LHCN-M2 (cell line): Measurements from ENCODE around the gene ULK4. TPM values are rescaled to one million over a fixed set of nuclear protein-coding genes. Genes with fewer than 3 reads are reported as not detected.
"Not testable (repeated sequence)": the region's sequence is repeated elsewhere in the genome, so short reads cannot be mapped to it uniquely, and the experiment has no call there.

ENCODE experiments used
- DNase-seq: peaks from one replicate; pipeline ENCODE4 v3.0.0-alpha.2; 2012; ENCODE audit warnings: low read depth
- total RNA-seq: library from RNA; depleted of rRNA; stranded (reverse); fragments of >200 nt; gene quantifications from 2 replicates; pipeline ENCODE4 v1.2.3, GENCODE V29; 2014

Gene ULK4
- total RNA-seq, 1 experiment from 2014 or later, result 7.0 TPM

DNA sequence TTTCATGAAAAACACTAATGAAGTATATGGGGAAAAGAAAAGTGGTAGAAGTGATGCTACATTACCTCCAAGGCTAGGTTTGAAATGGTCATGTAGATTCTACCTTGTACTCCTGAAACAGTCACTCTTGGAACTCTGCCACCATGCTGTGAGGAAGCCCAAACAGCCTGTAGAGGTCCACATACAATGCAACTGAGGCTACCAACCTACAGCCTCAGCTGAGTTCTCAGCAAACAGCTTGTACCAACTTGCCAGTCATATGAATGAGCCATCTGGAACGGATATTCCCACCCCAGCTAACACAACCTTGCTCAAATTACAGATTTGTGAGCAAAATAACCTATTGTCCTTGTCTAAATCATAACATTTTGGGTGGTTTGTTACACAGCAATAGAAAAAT lies 193.5 kb downstream of the ULK4 start:
- no peak for DNase-seq

DNA sequence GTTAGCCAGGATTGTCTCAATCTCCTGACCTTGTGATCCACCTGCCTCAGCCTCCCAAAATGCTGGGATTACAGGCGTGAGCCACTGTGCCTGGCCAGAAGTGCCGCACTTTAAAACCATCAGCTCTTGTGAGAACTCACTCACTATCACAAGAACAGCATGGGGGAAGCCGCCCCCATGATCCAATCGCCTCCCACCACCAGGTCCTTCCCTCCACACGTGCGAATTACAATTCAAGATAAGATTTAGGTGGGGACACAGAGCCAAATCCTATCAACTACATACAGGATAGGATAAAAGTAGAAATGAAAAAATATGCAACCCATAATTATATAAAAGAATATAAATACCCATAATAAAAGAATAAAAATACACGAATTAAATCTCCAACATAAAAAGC lies 199.0 kb downstream of the ULK4 start:
- DNase-seq, result not testable (repeated sequence)

DNA sequence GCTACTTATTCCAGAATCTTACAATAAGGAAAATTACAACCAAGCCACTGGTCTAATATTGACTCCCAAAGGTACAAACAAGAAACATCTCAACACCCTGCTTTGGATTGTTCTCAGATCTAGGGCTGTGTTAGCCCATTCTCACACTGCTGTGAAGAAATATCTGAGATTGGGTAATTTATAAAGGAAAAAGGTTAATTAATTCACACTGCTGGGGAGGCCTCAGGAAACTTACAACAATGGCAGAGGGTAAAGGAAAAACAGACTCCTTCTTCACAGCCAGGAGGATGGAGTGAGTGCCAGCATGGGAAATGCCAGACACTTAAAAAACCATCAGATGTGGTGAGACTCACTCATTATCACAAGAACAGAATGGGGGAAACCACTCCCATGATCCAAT lies 208.3 kb downstream of the ULK4 start:
- DNase-seq, result no peak

DNA sequence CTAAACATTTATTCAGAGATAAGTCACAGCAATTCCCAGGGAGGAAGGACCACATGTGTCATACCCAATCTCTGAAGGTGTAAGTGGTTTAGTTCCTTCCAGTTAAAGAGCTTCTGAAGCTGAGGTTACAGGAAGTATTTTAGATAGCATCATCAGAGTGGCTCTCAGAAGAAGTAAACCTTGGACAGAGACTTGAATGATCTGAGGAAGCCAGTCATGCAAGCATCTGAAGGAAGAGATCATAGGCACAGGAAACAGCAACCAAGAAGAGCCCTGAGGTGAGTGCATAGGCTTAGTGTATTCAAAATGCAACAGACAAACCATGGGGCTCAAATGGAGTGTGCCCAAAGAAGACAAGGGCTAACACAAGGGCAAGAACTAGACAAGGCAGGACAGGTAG lies 210.3 kb downstream of the ULK4 start:
- DNase-seq, result no peak

DNA sequence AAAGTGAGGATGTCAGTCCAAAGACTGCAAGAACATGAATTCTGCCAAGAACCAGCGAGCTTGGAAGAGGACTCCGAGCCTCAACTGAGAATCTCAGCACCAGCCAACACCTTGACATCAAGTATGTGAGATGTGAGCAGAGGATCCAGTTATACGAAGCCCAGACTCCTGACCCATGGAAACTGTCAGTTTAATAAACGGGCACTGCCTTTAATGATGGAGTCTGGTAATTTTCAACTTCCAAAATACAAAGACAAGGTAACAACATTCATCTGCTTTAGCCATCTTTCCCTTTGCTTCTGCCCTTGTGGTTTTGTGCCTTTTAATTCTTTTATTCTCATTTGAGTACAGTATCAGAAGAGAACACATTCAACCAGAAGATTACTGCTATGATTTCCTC lies 211.9 kb downstream of the ULK4 start:
- no peak for DNase-seq

DNA sequence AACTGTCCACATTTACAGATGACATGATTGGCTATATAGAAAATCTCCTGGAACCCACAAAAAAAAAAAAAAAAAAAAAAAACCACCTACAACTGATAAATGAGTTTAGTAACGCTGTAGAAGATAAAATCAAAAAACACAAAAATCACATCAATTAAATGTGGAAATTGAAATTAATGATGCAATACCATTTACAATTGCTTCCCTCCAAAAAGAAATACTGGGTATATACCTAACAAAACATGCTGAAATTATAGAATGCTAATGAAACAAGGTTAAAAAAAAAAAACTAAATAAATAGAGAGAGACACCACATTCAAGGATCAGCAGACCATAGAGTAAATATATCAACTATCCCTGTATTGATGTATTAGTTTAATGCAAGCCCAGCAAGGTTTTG lies 215.7 kb downstream of the ULK4 start:
- no peak for DNase-seq

DNA sequence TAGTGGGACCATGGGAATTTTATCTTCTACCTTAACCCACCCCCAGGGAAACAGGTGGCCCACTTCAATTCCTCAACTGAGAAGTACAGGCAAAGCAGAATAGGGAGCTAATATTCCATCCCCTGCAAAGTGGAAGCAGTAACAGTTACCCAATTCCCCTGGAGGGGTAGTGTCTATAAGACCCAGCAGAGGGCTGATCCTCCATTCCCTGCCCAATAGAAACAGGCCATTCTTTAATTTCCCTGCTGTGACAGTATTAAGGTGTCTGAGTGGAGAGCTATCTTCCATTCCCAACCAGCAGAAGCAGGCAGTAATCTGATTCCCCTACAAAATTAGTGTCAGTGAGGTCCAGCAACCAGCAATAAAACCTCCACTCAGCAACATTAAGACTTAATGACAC lies 219.8 kb downstream of the ULK4 start:
- DNase-seq, result no peak

DNA sequence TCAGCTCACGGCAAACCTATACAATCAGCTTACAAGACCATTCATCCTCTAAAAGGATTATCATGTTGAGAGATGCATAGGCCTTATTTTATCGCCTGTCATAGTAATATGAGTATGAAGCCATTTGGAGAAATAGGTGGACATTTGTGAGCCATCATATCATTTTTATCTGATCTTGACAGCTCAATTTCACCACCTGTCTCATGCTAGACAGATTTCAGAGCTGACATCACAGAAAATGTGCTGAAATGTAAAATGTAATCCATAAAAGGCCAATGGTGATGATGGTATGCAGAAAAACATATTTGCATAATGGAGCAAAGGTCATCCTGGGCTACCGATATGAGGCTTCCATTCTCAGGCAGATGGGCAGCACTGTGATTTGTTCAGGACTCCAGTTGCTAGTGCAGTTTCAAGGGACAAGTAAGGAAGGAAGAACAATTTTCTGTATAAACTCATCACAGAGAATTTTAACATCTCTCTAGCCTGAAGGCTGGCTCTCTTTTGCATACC lies 221.5 kb downstream of the ULK4 start:
- no peak for DNase-seq

DNA sequence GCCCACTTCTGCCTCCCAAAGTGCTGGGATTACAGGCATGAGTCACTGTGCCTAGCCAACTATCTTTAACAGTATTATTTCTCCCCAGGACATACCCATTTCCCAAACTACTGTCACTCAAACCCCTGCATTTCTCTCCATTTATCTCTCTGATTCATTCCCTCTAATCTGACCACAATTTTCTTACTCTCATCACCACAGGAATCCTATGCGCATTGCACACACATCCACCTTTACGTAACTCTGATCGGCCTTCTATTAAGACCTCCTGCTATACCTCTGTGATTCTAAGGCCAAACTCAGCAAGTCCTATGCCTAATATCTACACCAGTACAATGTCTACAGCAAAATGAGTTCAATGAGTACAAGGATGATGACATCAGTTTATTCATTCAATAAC lies 235.0 kb downstream of the ULK4 start:
- DNase-seq, result no peak

DNA sequence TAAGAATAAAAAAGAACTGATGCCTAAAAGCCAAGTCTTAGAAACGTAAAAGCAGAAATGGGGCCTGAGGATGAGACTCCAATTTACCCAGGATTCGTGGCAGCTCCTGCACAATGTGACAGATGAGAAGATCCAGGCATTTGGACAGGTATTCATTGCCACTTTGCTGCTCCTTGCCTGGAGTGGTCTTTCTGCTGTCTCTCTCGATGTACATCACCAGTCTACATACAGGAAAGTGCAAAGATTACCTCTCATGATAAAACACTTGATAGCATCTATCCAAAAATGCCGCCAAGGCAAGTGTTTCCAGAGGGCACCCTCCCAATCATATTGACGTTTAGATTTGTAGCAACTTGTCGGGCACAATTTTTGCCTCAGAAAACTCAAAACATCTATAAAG lies 244.3 kb downstream of the ULK4 start:
- DNase-seq, result no peak

DNA sequence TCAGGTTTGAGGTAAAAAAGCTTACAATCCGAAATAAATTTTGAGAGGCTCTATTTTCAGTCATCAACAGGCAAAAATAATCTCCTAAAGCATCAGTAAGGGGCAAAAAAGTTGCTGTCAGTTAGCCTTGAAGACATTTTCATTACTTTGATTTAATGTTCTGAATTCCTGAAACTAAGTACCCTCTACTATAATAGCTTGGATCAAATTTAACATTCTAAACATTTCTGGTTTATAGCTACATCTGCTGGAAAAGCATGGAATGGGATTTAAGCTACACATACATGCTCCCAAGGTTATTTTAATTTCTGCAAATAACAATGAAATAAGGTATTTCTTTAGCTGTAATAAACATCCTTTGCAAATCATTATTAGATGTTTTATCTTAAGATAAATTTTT lies 245.4 kb downstream of the ULK4 start:
- peak; percentile 32 for DNase-seq

DNA sequence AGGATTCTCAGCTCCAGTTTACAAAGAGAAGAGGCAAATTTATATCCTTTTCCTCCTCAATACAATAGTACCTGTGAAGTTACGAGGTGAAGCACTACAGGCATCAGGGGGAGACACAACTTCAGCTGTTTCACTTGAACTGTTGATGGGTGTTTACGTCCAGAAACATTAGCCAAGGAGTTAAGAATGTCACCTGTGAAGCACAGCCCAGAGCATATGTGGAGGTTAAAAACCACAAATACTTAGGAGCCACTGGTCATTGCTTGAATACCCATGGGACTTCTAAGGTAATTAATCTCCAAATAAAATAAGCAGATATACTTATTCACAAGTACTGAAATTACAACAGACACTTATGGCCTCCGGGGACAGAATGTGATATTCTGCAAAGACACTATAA lies 246.5 kb downstream of the ULK4 start:
- DNase-seq, result no peak

DNA sequence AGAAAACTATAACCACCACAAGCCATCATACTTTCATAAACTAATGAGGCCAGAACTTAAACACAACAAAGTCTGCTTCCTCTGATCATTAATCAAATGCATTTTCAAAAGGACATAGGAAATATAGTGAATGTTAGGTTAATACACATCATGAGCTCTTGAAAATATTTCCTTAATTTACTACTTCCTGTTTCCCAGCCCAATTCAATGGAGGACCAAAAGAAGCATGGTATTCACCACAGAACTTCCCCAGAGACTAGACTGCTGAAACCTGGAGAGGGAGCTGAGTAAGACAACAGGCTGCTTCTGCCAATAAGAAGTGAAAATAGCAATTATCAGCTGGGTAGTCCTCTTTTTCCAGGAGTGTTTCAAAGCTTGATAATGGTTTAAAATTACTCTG lies 250.3 kb downstream of the ULK4 start:
- peak; percentile 73 for DNase-seq

DNA sequence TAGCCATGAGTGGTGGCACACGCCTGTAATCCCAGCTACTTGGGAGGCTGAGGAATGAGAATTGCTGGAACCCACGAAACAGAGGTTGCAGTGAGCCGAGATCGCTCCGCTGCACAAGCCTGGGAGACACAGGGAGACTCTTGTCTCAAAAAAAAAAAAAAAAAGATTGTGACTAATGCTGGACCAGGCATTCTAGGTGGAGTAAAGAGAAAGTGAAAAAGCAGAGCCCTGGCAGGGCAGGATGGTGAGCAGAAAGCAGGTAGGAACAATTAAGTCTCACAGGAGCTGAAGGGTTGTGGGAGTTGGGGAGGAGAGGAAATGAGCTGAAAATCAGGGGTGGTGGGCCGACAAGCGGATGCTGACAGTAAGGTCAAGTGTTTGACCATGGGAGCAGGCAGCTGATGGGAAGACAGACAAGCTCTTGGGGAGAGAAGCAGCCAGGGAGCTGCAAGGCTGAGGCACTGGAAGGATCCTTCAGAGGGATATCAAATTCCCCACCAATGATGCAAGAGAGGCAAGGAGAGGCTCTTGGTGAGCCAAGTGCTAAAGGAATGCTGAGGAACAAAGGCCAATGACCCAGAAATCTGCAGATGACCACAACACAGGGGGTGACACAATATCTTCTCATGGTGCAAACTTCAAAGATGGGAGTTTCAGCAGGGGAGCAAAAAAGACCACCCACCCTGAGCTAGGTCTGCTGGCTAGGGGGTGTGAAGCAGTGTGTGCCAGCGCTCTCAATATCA lies 251.1 kb downstream of the ULK4 start:
- peak; percentile 86 for DNase-seq

DNA sequence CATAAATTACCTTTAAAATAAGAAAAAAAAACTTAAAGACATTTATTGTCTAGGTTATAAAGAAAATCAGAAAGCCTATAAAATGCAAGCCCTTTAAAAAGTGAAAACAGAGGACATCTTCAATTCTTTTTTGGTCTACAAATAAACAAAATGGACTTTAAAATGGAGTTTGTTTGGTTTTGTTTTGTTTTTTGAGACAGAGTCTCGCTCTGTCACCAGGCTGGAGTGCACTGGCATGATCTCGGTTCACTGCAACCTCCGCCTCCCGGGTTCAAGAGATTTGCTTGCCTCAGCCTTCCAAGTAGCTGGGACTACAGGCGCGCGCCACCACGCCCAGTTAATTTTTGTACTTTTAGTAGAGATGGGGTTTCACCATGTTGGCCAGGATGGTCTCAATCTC lies 252.7 kb downstream of the ULK4 start:
- DNase-seq, result not testable (repeated sequence)

DNA sequence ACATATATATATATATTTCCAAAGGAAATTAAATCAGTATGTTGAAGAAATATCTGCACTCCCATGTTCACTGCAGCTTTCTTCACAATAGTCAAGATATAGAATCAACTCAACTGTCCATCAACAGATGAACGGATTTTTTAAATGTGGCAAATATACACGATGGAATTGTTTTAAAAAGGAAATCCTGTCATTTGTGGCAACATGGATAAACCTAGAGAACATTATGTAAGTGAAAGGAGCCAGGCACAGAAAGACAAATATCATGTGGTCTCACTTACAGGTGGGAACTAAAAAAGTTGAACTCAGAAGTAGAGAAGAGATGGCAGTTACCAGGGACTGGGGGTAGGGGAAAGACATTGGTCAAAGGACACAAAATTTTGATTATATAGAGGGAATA lies 253.7 kb downstream of the ULK4 start:
- DNase-seq, result no peak

DNA sequence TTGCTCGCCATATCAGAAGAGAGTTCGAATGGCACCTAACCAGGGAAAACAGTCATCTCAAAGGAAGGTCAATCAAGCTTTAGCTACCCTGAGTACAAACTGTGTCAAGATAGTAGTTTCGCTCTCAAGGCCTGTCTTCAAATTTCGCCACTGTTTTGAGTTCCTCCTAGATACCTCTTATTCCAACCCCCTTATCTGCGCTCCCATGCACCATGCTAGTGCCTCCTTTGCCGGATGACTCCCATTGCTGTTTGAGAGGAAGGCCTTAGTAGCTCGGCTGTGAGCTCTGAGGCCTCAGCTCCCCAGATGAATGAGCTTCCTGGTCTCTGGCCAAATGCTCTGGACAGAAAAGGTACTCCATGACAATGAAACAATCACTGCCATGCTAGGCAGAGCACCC lies 256.0 kb downstream of the ULK4 start:
- DNase-seq, result no peak

DNA sequence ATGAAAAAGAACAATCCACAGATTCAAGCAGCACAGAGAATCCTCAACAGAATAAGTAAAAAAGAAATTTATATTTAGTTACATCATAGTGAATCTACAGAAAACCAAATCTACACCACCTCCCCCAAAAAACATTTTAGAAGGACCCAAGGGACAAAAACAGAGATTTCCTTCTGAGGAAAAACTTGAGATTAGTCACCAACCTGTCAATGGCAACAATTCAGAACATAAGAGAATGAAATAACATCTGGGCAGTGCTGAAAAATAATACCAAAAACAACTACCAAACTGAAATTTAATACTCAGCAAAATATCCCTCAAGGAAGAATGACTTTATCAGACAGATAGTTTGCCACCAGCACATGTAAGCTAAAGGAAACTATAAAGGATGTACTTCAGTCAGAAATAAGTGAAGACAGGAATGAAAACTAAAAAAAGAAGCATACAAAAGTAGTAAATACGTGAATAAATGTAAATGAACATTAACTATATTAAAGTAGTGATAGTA lies 260.7 kb downstream of the ULK4 start:
- peak; percentile 61 for DNase-seq

DNA sequence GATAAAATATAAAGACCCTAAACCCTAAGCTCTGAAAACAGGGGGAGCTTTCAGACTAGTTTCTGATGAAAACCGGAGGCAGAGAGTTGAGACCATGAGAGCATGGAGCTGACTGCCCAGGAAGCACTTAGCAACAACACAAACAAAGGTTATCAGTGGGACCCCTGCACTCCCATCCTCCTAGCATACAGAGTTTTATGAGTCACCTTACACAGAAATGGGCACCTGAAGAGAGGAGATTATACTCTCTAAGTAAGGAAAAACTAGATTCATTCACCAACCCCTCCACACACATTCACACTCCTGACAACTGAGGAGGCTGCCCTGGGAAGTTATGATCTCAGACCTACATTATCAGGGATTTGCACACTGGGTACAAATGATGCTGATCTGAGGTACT lies 261.7 kb downstream of the ULK4 start:
- no peak for DNase-seq

DNA sequence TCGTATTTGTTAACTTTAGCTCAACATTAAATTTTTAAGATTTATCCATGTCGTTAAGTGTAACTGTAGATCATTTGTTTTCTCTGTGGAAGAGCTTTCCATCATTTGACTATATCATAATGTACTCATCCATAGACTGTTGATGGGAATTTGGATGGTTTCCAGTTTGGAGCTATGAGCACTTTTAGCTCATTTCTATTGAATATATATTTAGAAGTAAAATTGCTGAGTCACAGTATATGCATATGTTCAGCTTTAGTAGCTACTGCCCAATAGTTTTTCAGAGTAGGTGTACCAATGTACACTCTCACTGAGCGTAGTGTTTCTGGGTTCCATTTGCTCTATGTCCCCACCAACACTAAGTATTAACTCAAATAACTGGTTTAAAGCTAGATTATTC lies 263.0 kb downstream of the ULK4 start:
- DNase-seq, result no peak

DNA sequence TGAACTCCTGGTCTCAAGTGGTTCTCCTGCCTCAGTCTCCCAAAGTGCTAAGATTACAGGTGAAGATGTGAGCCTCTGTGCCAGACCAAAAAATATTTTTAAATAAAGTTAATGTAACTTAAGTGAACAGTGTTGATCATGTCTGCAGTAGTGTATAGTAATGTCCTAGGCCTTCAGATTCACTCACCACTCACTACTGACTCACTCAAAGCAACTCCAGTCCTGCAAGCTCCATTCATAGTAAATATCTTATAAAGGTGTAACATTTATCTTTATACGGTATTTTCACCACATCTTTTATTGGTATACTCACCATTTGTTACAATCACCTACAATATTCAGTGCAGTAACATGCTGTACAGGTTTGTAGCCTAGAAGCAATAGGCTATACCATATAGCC lies 264.2 kb downstream of the ULK4 start:
- DNase-seq, result no peak

DNA sequence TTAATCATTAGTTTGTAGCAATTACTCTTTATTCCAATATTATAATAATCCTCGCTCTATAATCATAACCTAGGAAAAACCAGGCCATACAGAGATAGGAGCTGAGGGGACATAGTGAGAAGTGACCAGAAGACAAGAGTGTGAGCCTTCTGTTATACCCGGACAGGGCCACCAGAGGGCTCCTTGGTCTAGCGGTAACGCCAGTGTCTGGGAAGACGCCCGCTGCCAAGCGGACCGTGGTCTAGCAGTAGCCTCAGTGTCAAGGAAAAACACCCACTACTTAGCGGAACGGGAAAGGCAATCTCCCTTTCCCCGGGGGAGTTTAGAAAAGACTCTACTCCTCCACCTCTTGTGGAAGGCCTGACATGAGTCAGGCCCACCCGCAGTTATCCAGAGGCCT lies 266.1 kb downstream of the ULK4 start:
- DNase-seq, result not testable (repeated sequence)

DNA sequence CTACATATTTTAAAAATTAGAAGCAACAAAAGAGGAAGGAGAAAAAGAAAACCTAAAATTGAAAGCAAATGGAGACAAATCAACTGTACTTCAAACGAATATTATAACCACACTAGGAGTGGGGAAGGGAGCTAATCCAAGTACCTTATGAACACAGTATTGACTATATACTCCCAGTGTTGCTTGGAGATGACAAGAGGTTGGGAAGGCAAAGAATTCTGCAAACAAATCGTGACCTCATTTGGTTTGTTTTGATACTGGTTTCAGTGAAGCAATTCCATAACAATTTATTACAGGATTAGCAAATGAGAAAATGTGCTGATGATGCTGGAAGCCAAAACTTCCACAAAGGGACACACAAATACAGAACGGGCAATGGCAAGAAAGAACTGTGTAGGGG lies 268.1 kb downstream of the ULK4 start:
- DNase-seq, result no peak
